Activated CD4-positive, alpha-beta T cell treated with anti-CD3 and anti-CD28 coated beads, Interleukin-10, Interleukin-2, amounts not matched to agents 100 ng/mL and 50 ng/mL, durations not matched to agents 16 hours and 8 hours (primary cell): ENCODE data around the gene TGFBR3L.
A peak's percentile ranks its signal among the peaks of the same experiment; 100 is the strongest.

ENCODE experiments used
- DNase-seq: peaks from one replicate; pipeline ENCODE4 v3.0.0-alpha.2; 2020

Gene TGFBR3L

GRCh38 chr19:7918615-7919421 lies 4.2 kb downstream of the TGFBR3L start:
- no peak for DNase-seq

- DNase-seq, result peak; percentile 97
Measured at GRCh38 chr19:7919610-7920518, 5.2 kb downstream of the TGFBR3L start, which contains the start of gene SNAPC2. SNAPC2 (plus strand) TSS chr19:7920338; CDS start chr19:7920367, 29 bp downstream.

DNA sequence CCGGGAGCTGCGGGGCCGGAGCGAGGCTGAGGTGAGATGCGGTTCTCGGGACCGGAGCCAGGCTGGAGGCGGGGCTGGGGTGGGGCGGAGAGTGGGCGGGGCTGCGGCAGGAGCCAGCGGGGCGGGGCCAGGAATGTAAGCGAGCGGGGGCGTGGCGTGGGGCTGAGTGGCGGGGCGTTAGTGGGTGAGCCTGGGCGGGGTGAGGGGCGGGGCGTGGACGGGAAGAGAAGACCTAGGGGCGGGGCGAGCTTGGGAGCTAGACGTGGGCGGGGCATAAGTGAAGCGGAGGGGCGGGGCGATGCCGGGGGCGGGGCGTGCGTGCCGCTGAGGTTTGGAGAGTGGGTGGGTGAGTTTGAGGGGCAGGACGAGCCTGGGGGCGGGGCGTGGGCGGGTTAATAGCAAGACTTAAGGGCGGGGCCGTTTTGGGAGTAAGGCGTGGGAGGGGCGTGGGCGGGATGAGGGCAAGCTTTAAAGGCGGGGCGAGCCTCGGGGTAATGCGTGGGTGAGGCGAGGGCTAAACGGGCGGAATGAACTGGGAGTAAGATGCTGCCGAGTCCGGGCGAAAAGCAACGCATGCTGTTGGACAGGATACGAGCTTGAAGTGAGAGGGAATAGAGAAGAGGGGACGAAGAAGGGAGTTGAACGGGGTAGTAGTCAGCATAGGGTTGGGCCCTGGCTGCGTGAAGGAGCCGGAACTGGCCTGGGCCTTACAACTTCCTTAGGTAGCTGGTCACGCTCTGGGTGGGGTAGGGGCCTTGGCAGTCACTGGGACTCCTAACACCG lies 6.1 kb downstream of the TGFBR3L start:
- peak; percentile 98 for DNase-seq

DNA sequence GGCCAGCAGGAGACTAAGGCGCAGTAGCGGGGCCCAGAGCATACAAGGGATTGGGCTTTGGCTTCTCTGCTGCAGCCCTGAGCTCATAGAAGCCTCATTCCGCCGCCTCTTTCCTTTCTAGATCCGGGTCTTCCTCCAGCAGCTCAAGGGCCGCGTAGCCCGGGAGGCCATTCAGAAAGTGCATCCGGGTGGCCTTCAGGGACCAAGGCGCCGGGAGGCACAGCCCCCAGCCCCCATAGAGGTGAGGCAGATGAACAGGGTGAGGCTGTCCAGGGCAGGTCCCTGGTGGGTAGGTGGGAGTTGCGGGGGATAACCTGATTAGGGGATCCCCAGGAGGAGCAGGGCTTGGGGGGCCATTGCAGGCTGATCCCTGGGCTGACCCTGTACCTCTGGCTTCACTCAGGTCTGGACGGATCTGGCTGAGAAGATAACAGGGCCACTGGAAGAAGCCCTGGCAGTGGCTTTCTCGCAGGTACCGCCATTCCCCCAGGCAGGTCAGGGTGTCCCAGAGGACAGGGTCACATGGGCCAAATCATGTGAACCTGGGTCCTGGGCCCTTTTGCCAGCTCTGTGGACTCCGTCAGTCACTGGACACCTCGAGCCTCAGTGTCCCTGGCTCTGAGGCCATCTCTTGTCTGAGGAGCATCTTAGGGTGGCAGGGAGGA lies 6.8 kb downstream of the TGFBR3L start:
- no peak for DNase-seq

- no peak for DNase-seq
Measured at GRCh38 chr19:7921967-7922835, 7.6 kb downstream of the TGFBR3L start.

- DNase-seq, result no peak
Measured at GRCh38 chr19:7922836-7923195, 8.2 kb downstream of the TGFBR3L start.

- DNase-seq, result no peak
Measured at GRCh38 chr19:7923295-7924191, 8.9 kb downstream of the TGFBR3L start.

GRCh38 chr19:7924241-7924640 lies 9.6 kb downstream of the TGFBR3L start:
- DNase-seq, result no peak

- no peak for DNase-seq
Measured at GRCh38 chr19:7924651-7925170, 10.1 kb downstream of the TGFBR3L start.

- DNase-seq, result peak; percentile 85
Measured at GRCh38 chr19:7925171-7925851, 10.7 kb downstream of the TGFBR3L start.

GRCh38 chr19:7926021-7926726 lies 11.5 kb downstream of the TGFBR3L start, which contains the start of gene CTXN1:
CTXN1 (minus strand) TSS chr19:7926135; CDS start chr19:7925538, 597 bp downstream.
- peak; percentile 82 for DNase-seq

GRCh38 chr19:7926727-7927604 lies 12.3 kb downstream of the TGFBR3L start:
- DNase-seq, result no peak

- no peak for DNase-seq
Measured at GRCh38 chr19:7927605-7928333, 13.1 kb downstream of the TGFBR3L start.

DNA sequence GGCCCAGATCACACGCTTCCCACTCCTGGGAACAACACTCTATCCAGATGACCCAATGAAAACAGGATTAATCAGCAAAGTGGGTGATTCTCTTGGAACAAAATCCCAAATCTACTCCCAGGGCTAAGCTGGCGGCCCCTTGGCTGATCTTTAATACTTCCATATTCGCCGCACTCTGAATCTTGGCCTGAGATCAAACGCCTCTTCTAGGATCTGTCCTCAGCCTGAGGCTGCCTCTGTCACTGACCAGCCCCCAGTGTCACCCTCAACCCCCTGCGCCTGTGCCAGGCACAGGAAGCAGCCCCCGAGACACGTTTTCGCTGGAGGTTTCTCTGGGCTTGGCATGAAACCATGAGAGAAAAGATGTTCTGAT lies 13.7 kb downstream of the TGFBR3L start:
- no peak for DNase-seq

- peak; percentile 63 for DNase-seq
Measured at GRCh38 chr19:7928741-7929701, 14.4 kb downstream of the TGFBR3L start.

DNA sequence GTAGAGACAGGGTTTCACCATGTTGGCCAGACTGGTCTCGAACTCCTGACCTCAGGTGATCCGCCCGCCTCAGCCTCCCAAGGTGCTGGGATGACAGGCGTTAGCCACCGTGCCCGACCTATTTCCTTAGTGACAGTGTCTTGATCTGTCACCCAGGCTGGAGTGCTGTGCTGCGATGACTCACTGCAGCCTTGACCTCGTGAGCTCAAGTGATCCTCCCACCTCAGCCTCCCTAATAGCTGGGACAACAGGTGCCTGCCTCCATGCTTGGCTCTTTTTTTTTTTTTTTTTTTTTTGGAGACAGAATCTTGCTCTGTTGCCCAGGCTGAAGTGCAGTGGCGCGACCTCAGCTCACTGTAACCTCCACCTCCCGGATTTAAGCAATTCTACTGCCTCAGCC lies 15.4 kb downstream of the TGFBR3L start:
- DNase-seq, result peak; percentile 26
